Trophoblast cell (in vitro differentiated cells and primary cell): ENCODE results near the gene PLEKHM3.

Experiments
- DNase-seq, 2 donors: peaks; one replicate each; pipeline ENCODE4 v3.0.0-alpha.2; 2016
- H2AFZ ChIP-seq: 2 replicates; pipeline ENCODE4 v1.6.1; 2013; ENCODE audit warnings: low read length, moderate library complexity, mild to moderate bottlenecking; ENCODE audit not compliant: insufficient read depth, poor library complexity
- H2AK5ac ChIP-seq: 2 replicates; pipeline ENCODE4 v1.6.1; 2013; ENCODE audit warnings: mild to moderate bottlenecking, low read length
- H2BK120ac ChIP-seq: 2 replicates; pipeline ENCODE4 v1.6.1; 2013; ENCODE audit warnings: low read length, mild to moderate bottlenecking, moderate library complexity; ENCODE audit not compliant: insufficient read depth, poor library complexity
- H2BK12ac ChIP-seq: 2 replicates; pipeline ENCODE4 v1.6.1; 2013; ENCODE audit warnings: mild to moderate bottlenecking, low read length, moderate library complexity
- H2BK5ac ChIP-seq: 2 replicates; pipeline ENCODE4 v1.6.1; 2013; ENCODE audit warnings: low read length, low read depth, moderate library complexity, mild to moderate bottlenecking; ENCODE audit not compliant: poor library complexity
- H3K14ac ChIP-seq: 2 replicates; pipeline ENCODE4 v1.6.1; 2013; ENCODE audit warnings: mild to moderate bottlenecking, low read length
- H3K18ac ChIP-seq: 2 replicates; pipeline ENCODE4 v1.6.1; 2013; ENCODE audit warnings: mild to moderate bottlenecking, low read length
- H3K23ac ChIP-seq: 2 replicates; pipeline ENCODE4 v1.6.1; 2013; ENCODE audit warnings: low read length
- H3K27ac ChIP-seq: 2 replicates; pipeline ENCODE4 v1.5.1; 2013; ENCODE audit warnings: low read depth, mild to moderate bottlenecking, inconsistent platforms, low read length, moderate library complexity
- H3K27me3 ChIP-seq: 2 replicates; pipeline ENCODE4 v1.6.1; 2013; ENCODE audit warnings: inconsistent platforms, mild to moderate bottlenecking, low read length, moderate library complexity; ENCODE audit not compliant: insufficient read depth
- H3K36me3 ChIP-seq, 2 experiments: 1 replicate in 1 of 2; 2 replicates in 1 of 2; pipeline ENCODE4 v1.6.1; 2013; ENCODE audit warnings: low read length in 2 of 2, mild to moderate bottlenecking in 2 of 2, moderate library complexity in 1 of 2; ENCODE audit not compliant: insufficient read depth in 2 of 2, control insufficient read depth in 1 of 2
- H3K4ac ChIP-seq: 2 replicates; pipeline ENCODE4 v1.6.1; 2013; ENCODE audit warnings: low read depth, mild to moderate bottlenecking, low read length, moderate library complexity
- H3K4me1 ChIP-seq, 2 experiments: 1 replicate in 1 of 2; 2 replicates in 1 of 2; pipeline ENCODE4 v1.6.1; 2013; ENCODE audit warnings: low read length in 2 of 2, mild to moderate bottlenecking in 2 of 2, moderate library complexity in 1 of 2; ENCODE audit not compliant: insufficient read depth in 2 of 2, control insufficient read depth in 1 of 2
- H3K4me2 ChIP-seq: 2 replicates; pipeline ENCODE4 v1.6.1; 2013; ENCODE audit warnings: inconsistent platforms, mild to moderate bottlenecking, low read length, moderate library complexity
- H3K4me3 ChIP-seq: 2 replicates; pipeline ENCODE4 v1.5.1; 2013; ENCODE audit warnings: mild to moderate bottlenecking, low read depth, low read length, inconsistent platforms
- H3K79me1 ChIP-seq: one replicate; pipeline ENCODE4 v1.6.1; 2013; ENCODE audit warnings: low read length
- H3K79me2 ChIP-seq: 2 replicates; pipeline ENCODE4 v1.6.1; 2013; ENCODE audit warnings: low read length, mild to moderate bottlenecking; ENCODE audit not compliant: control insufficient read depth, insufficient read depth, poor library complexity
- H3K9ac ChIP-seq: 2 replicates; pipeline ENCODE4 v1.6.1; 2013; ENCODE audit warnings: mild to moderate bottlenecking, low read length
- H3K9me3 ChIP-seq: 2 replicates; pipeline ENCODE4 v1.6.1; 2013; ENCODE audit warnings: low read depth, mild to moderate bottlenecking, control low read depth, inconsistent platforms, low read length; ENCODE audit not compliant: insufficient read depth
- H4K12ac ChIP-seq: 2 replicates; pipeline ENCODE4 v1.6.1; 2013; ENCODE audit warnings: low read depth, mild to moderate bottlenecking, low read length, moderate library complexity
- H4K8ac ChIP-seq: 2 replicates; pipeline ENCODE4 v1.6.1; 2013; ENCODE audit warnings: low read depth, mild to moderate bottlenecking, low read length, moderate library complexity
- H4K91ac ChIP-seq: one replicate; pipeline ENCODE4 v1.6.1; 2013; ENCODE audit warnings: low read depth, mild to moderate bottlenecking, low read length, moderate library complexity
- WGBS: extraction: QIAGEN DNeasy Blood & Tissue Kit; methylation state at CpG from one replicate; pipeline ENCODE4 v1.1.7; 2013; ENCODE audit warnings: missing lambda C conversion rate; ENCODE audit not compliant: insufficient read length, insufficient coverage; ENCODE audit errors: extremely low coverage; 5-methylcytosine and 5-hydroxymethylcytosine counted together

Gene PLEKHM3

GRCh38 chr2:207884127-207884526, 141.2 kb downstream of the PLEKHM3 start:
- no peak overlapping the region for H4K12ac ChIP-seq
- H3K79me2 ChIP-seq: no peaks in the 10 kb centered on the region
- H3K27me3 ChIP-seq: no peaks in the 10 kb centered on the region
- H2BK5ac ChIP-seq: no peak overlapping the region
- H3K79me1 ChIP-seq: no peaks in the 10 kb centered on the region
- no peak for DNase-seq
- H4K91ac ChIP-seq: no peak overlapping the region
- H3K36me3 ChIP-seq: no peaks in the 10 kb centered on the region
- no peak overlapping the region for H2BK120ac ChIP-seq
- H2AFZ ChIP-seq: no peak overlapping the region
- no peaks in the 10 kb centered on the region for H3K9me3 ChIP-seq
- no peak overlapping the region for H3K4ac ChIP-seq
- no peak overlapping the region for H3K18ac ChIP-seq
- no peak overlapping the region for H3K27ac ChIP-seq
- no peak overlapping the region for H3K9ac ChIP-seq
- H3K4me3 ChIP-seq: no peak overlapping the region
- no peak overlapping the region for H4K8ac ChIP-seq
- no peak overlapping the region for H3K4me2 ChIP-seq
- no peaks in the 10 kb centered on the region for H3K4me1 ChIP-seq
- WGBS: no CpG with 5 or more reads among the region's 2 CpGs
- no peak overlapping the region for H3K14ac ChIP-seq
- H2AK5ac ChIP-seq: no peak overlapping the region
- H2BK12ac ChIP-seq: no peak overlapping the region
- H3K23ac ChIP-seq: no peak overlapping the region

GRCh38 chr2:207883002-207883780, 142.1 kb downstream of the PLEKHM3 start:
- no peaks in the 10 kb centered on the region for H3K4me1 ChIP-seq
- H4K8ac ChIP-seq: no peak overlapping the region
- no peak for DNase-seq
- no peak overlapping the region for H3K9ac ChIP-seq
- WGBS: no CpG with 5 or more reads among the region's 6 CpGs
- H2BK120ac ChIP-seq: no peak overlapping the region
- H3K4me3 ChIP-seq: no peak overlapping the region
- H3K4ac ChIP-seq: no peak overlapping the region
- no peak overlapping the region for H3K4me2 ChIP-seq
- H3K18ac ChIP-seq: no peak overlapping the region
- no peaks in the 10 kb centered on the region for H3K79me1 ChIP-seq
- H4K12ac ChIP-seq: no peak overlapping the region
- no peaks in the 10 kb centered on the region for H3K36me3 ChIP-seq
- H2AFZ ChIP-seq: no peak overlapping the region
- H3K27me3 ChIP-seq: no peaks in the 10 kb centered on the region
- H2BK5ac ChIP-seq: no peak overlapping the region
- H3K9me3 ChIP-seq: no peaks in the 10 kb centered on the region
- H2BK12ac ChIP-seq: no peak overlapping the region
- no peaks in the 10 kb centered on the region for H3K79me2 ChIP-seq
- no peak overlapping the region for H3K27ac ChIP-seq
- no peak overlapping the region for H2AK5ac ChIP-seq
- no peak overlapping the region for H3K23ac ChIP-seq
- no peak overlapping the region for H4K91ac ChIP-seq
- H3K14ac ChIP-seq: no peak overlapping the region

GRCh38 chr2:207881902-207882301, 143.4 kb downstream of the PLEKHM3 start:
- no peaks in the 10 kb centered on the region for H3K27me3 ChIP-seq
- H4K12ac ChIP-seq: no peak overlapping the region
- no peak overlapping the region for H3K4me2 ChIP-seq
- peaks cover 0 to 2% of the 10 kb centered on the region in 2 experiments for H3K4me1 ChIP-seq
- no peak overlapping the region for H3K14ac ChIP-seq
- no peaks in the 10 kb centered on the region for H3K9me3 ChIP-seq
- no peaks in the 10 kb centered on the region for H3K36me3 ChIP-seq
- H4K91ac ChIP-seq: no peak overlapping the region
- no peak overlapping the region for H3K4ac ChIP-seq
- H3K79me2 ChIP-seq: no peaks in the 10 kb centered on the region
- H2BK5ac ChIP-seq: no peak overlapping the region
- H3K18ac ChIP-seq: no peak overlapping the region
- no peak overlapping the region for H3K9ac ChIP-seq
- no peak overlapping the region for H2AFZ ChIP-seq
- no peaks in the 10 kb centered on the region for H3K79me1 ChIP-seq
- no peak for DNase-seq
- no peak overlapping the region for H2BK12ac ChIP-seq
- H2AK5ac ChIP-seq: no peak overlapping the region
- H3K4me3 ChIP-seq: no peak overlapping the region
- H3K27ac ChIP-seq: no peak overlapping the region
- H2BK120ac ChIP-seq: no peak overlapping the region
- no peak overlapping the region for H3K23ac ChIP-seq
- no peak overlapping the region for H4K8ac ChIP-seq

- Histone ChIP-seq H2BK5ac (no peak overlapping the region), H3K18ac (no peak overlapping the region), H3K27ac (no peak overlapping the region), H3K23ac (no peak overlapping the region), H3K4ac (no peak overlapping the region), H3K4me2 (no peak overlapping the region), H3K4me3 (no peak overlapping the region), H4K8ac (no peak overlapping the region), H4K91ac (no peak overlapping the region), H2AK5ac (no peak overlapping the region), H3K4me1 (peaks cover 0 to 2% of the 10 kb centered on the region in 2 experiments), H3K14ac (no peak overlapping the region), H2AFZ (no peak overlapping the region), H4K12ac (no peak overlapping the region), H2BK120ac (no peak overlapping the region), H3K9ac (no peak overlapping the region), H2BK12ac (no peak overlapping the region), H3K9me3 (no peaks in the 10 kb centered on the region), H3K36me3 (no peaks in the 10 kb centered on the region), H3K27me3 (no peaks in the 10 kb centered on the region), H3K79me2 (no peaks in the 10 kb centered on the region), H3K79me1 (no peaks in the 10 kb centered on the region)
- peak in 1 of 2 donors; percentile 32 for DNase-seq
- WGBS: no CpG with 5 or more reads among the region's 2 CpGs
Observed at GRCh38 chr2:207879536-207879935, 145.8 kb downstream of the PLEKHM3 start.
